Thymus (tissue), 11 donors: Measurements from ENCODE around the gene KIF2C. TPM values are rescaled to one million over a fixed set of nuclear protein-coding genes. Genes with fewer than 3 reads are reported as not detected.
"Not testable (repeated sequence)": the region's sequence is repeated elsewhere in the genome, so short reads cannot be mapped to it uniquely, and the experiment has no call there.

Experiments used
- DNase-seq, 9 donors: peaks; one replicate each; pipeline ENCODE4 v3.0.0-alpha.2; 2013; ENCODE audit warnings: low spot score in 9 of 9, low read depth in 6 of 9, missing footprints in 1 of 9
- H3K27ac ChIP-seq, 2 donors: one replicate each; pipeline ENCODE4 v1.5.1; 2013; ENCODE audit warnings: control low read depth in 1 of 2, low read depth in 1 of 2, low read length in 1 of 2, mild to moderate bottlenecking in 1 of 2, moderate library complexity in 1 of 2
- H3K27me3 ChIP-seq, 2 donors: one replicate each; pipeline ENCODE4 v1.5.1; 2013; ENCODE audit warnings: low read length in 1 of 2; ENCODE audit not compliant: control insufficient read depth in 2 of 2, insufficient read depth in 1 of 2
- H3K36me3 ChIP-seq, 2 donors: one replicate each; pipeline ENCODE4 v1.5.1; 2013; ENCODE audit warnings: low read length in 1 of 2, mild to moderate bottlenecking in 1 of 2, moderate library complexity in 1 of 2; ENCODE audit not compliant: control insufficient read depth in 2 of 2, insufficient read depth in 2 of 2
- H3K4me1 ChIP-seq, 2 donors: one replicate each; pipeline ENCODE4 v1.5.1; 2013; ENCODE audit warnings: low read length in 2 of 2; ENCODE audit not compliant: control insufficient read depth in 2 of 2, insufficient read depth in 2 of 2
- H3K4me3 ChIP-seq, 2 donors: one replicate each; pipeline ENCODE4 v1.5.1; 2013; ENCODE audit warnings: low read length in 2 of 2, control low read depth in 1 of 2, mild to moderate bottlenecking in 1 of 2
- H3K9me3 ChIP-seq, 2 donors: one replicate each; pipeline ENCODE4 v1.5.1; 2013; ENCODE audit warnings: low read length in 1 of 2, mild to moderate bottlenecking in 1 of 2; ENCODE audit not compliant: control insufficient read depth in 2 of 2, insufficient read depth in 1 of 2
- WGBS: extraction: QIAGEN DNeasy Blood & Tissue Kit; methylation state at CpG from one replicate; pipeline ENCODE4 v1.1.7; 2013; 5-methylcytosine and 5-hydroxymethylcytosine counted together
- polyA plus RNA-seq: library from polyadenylated mRNA; stranded (reverse); fragments of 200-250 nt; gene quantifications from one replicate; pipeline ENCODE4 v1.2.3, GENCODE V29; 2013
- total RNA-seq: library from RNA; stranded (reverse); fragments of 120-200 nt; gene quantifications from one replicate; pipeline ENCODE4 v1.2.4, GENCODE V29; 2013
- donor health status: healthy.

The KIF2C gene
- total and polyA plus RNA-seq, 2 donors: 6.2 to 42.1 TPM

DNA sequence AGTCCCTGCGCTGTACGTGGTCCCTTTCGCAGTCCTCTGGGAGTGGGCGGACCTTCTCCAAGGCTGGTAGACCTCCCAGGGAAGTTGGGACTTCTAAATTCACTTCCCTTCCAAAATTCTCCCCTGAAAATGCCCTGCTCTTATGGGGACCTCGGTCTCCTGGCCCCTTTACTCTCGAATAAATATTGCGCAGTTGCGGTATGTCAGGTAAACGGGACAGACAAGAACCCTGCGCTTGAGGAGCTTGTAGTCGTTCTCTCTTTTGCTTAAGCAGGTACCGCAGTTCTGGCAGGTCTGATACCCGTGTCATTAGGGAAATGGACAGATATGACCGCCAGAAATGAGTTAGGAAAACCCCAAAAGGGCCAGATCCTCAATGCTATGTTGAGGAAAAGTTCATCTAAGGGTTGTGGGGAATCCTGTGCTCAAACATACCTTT lies 561 bp downstream of the KIF2C start:
- 9% methylated on average over 14 of the region's 14 CpGs for WGBS
- DNase-seq: peak in 1 of 9 donors; percentile 36

GRCh38 chr1:44743211-44743610 lies 3.6 kb downstream of the KIF2C start:
- Histone ChIP-seq H3K4me3 (no peak overlapping the region), H3K9me3 (no peaks in the 10 kb centered on the region), H3K36me3 (peaks cover 23 to 52% of the 10 kb centered on the region in 2 donors), H3K27ac (no peak overlapping the region), H3K4me1 (peaks cover 11 to 22% of the 10 kb centered on the region in 2 donors), H3K27me3 (no peaks in the 10 kb centered on the region)
- 98% methylated on average over 1 of the region's 1 CpG for WGBS
- no peak for DNase-seq

More for the DNA sequence above, 561 bp downstream of the KIF2C start:
- H3K4me1 ChIP-seq: peaks cover 11 to 22% of the 10 kb centered on the region in 2 donors
- peak overlapping the region; percentile 66 to 83 for H3K4me3 ChIP-seq
- H3K27me3 ChIP-seq: no peaks in the 10 kb centered on the region
- H3K36me3 ChIP-seq: peaks cover 7 to 27% of the 10 kb centered on the region in 2 donors
- H3K9me3 ChIP-seq: no peaks in the 10 kb centered on the region
- H3K27ac ChIP-seq: peak overlapping the region in 1 of 2 donors; percentile 81

GRCh38 chr1:44747878-44748277 lies 8.2 kb downstream of the KIF2C start:
- Histone ChIP-seq H3K27me3 (no peaks in the 10 kb centered on the region), H3K4me3 (no peak overlapping the region), H3K36me3 (peaks cover 51 to 71% of the 10 kb centered on the region in 2 donors), H3K27ac (no peak overlapping the region), H3K9me3 (no peaks in the 10 kb centered on the region), H3K4me1 (peaks cover 0 to 2% of the 10 kb centered on the region in 2 donors)
- no peak for DNase-seq
- WGBS: 96% methylated on average over 3 of the region's 3 CpGs

DNA sequence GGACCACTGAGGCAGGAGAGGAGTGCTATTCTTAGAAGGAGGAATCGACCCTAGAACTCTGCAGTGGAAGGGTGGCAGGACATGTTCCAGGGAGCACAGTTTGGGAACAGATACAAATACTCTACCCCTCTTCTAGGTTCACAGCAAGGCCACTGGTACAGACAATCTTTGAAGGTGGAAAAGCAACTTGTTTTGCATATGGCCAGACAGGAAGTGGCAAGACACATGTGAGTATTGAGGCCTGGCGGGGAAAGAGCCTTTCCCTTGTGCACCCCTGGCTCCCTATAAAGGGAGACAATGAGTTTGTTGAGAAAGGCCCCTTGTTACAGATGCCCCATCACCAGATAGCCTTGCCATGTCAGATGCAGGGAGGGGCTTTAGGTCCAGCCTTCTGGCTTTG lies 17.8 kb downstream of the KIF2C start:
- no peak overlapping the region for H3K4me3 ChIP-seq
- 97% methylated on average over 2 of the region's 2 CpGs for WGBS
- no peak overlapping the region for H3K27ac ChIP-seq
- H3K27me3 ChIP-seq: no peaks in the 10 kb centered on the region
- no peak for DNase-seq
- H3K4me1 ChIP-seq: no peaks in the 10 kb centered on the region
- no peaks in the 10 kb centered on the region for H3K9me3 ChIP-seq
- peaks cover 90 to 95% of the 10 kb centered on the region in 2 donors for H3K36me3 ChIP-seq

- WGBS: 94% methylated on average over 11 of the region's 11 CpGs
- DNase-seq: no peak
- H3K4me1 ChIP-seq: no peaks in the 10 kb centered on the region
These were observed 19.4 kb downstream of the KIF2C start for GRCh38 chr1:44759077-44759476.

DNA sequence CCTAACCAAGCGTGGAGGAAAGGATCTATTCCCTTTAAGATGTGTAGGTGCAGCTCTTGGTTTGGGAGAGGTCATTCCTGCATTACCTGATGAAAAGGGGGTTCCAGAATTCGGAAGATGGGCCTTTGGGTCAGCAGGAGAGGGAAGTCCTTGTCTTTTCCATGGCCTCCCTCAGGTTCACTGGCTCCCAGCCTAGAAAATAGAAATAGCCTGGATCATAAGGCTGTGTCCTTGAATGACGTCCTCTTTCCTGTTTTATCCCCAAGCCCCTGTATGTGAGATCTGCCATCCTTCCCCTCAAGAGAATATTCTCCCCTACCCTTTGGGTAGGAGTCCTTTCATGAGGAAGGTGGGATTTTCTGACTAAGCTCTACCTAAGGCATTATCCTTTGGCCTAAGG lies 21.2 kb downstream of the KIF2C start:
- H3K36me3 ChIP-seq: peaks cover 77 to 89% of the 10 kb centered on the region in 2 donors
- H3K27ac ChIP-seq: no peak overlapping the region
- no peaks in the 10 kb centered on the region for H3K4me1 ChIP-seq
- no peak for DNase-seq
- H3K27me3 ChIP-seq: no peaks in the 10 kb centered on the region
- no peak overlapping the region for H3K4me3 ChIP-seq
- no peaks in the 10 kb centered on the region for H3K9me3 ChIP-seq
- WGBS: 98% methylated on average over 3 of the region's 3 CpGs

More at GRCh38 chr1:44759077-44759476, 19.4 kb downstream of the KIF2C start:
- Histone ChIP-seq H3K9me3 (no peaks in the 10 kb centered on the region), H3K4me3 (no peak overlapping the region), H3K36me3 (peaks cover 87 to 95% of the 10 kb centered on the region in 2 donors), H3K27me3 (no peaks in the 10 kb centered on the region), H3K27ac (no peak overlapping the region)

DNA sequence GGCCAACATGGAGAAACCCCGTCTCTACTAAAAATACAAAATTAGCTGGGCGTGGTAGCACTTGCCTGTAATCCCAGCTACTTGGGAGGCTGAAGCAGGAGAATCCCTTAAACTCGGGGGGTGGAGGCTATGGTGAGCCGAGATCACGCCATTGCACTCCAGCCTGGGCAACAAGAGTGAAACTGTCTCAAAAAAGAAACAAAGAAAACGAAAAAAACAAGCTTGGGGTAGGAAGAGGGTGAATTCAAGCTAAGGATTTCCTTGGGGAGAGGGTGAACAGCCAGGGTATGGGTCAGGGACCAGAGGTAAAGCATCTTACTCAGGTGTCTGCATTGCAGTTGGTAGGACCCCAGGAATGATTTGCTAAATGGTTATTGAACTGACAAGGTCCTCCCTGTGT lies 26.8 kb downstream of the KIF2C start:
- H3K36me3 ChIP-seq: peaks cover 50 to 55% of the 10 kb centered on the region in 2 donors
- H3K27ac ChIP-seq, H3K4me3 ChIP-seq, H3K27me3 ChIP-seq, DNase-seq, H3K9me3 ChIP-seq, H3K4me1 ChIP-seq: not testable (repeated sequence)
- 99% methylated on average over 6 of the region's 6 CpGs for WGBS

GRCh38 chr1:44775078-44775929 lies 35.7 kb downstream of the KIF2C start, which contains the start of gene RPS8:
RPS8 (plus strand) TSS chr1:44775540; CDS start chr1:44775597, 57 bp downstream.
- Histone ChIP-seq H3K4me3 (peak within 1 kb of the TSS; percentile 73 to 87), H3K27me3 (no peaks in the 10 kb centered on the region), H3K4me1 (peaks cover 12 to 30% of the 10 kb centered on the region in 2 donors), H3K36me3 (peaks cover 26 to 37% of the 10 kb centered on the region in 2 donors), H3K9me3 (no peaks in the 10 kb centered on the region), H3K27ac (peak within 1 kb of the TSS; percentile 91 to 96)
- DNase-seq: peak; percentile 82 to 97 (median 89)
- under 1% methylated on average over 65 of the region's 65 CpGs for WGBS
